HuH-7 (cell line): Measurements from ENCODE around the gene FLYWCH1.

Experiments
- DNase-seq: peaks from one replicate; pipeline ENCODE4 v3.0.0; 2011; ENCODE audit warnings: low spot score

The FLYWCH1 gene

DNA sequence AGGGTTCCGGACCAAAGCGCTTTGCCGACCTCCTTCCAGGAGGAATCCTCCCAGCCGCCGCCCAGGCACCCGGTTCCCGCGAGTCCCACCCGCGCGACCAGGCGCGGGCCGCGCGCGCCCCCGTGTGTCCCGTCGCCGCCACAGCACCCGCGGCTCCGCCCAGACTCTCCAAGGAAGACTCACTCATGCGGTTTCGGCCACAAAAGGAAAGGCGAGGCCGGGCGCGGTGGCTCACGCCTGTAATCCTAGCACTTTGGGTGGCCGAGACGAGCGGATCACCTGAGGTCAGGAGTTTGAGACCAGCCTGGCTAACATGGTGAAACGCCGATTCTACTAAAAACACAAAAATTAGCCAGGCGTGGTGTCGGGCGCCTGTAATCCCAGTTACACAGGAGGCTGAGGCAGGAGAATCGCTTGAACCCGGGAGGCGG is 72.0 kb downstream of the FLYWCH1 start:
- DNase-seq = peak; percentile 93

DNA sequence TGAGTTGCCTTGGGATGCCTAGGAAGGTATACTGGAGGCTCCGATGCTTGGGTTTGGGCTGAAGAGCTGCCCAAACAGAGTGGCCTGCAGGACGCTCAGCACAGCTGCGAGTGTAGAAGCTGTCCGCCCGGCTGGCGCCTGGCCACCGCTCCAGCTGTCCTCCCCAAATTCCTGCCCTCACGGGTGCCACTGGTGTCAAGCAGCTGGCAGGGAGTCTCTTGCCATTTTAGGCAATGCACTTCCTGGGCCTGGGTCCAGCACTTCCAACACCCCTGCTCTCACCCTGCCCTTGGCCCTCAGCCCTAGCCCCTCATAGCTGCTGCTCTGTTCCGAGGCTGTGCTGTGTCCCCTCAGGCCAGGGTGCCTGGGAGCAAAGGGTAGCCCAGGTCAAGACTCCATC is 73.7 kb downstream of the FLYWCH1 start:
- no peak for DNase-seq

DNA sequence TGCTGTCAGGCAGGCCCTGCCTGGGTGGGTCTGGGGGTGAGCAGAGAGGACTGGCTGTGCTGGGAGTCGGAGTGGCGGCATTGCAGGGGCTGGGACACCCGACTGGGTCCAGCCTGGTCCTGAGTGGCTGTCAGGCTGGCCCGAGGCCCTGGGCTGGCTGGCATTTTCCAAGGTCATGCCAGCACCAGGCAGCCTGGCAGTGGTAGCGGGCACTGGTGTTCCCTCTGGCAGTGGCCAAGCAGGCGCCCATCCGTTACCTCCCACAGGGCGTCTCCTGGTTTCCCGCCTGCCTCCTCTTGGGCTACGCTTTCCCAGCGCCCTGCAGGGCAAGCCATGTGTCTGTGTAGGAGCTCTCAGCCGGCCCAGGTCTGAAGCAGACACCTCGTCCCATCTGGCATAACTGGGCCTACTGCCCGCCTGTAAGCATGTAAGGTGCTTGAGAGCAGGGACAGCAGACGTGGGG is 74.2 kb downstream of the FLYWCH1 start:
- no peak for DNase-seq

DNA sequence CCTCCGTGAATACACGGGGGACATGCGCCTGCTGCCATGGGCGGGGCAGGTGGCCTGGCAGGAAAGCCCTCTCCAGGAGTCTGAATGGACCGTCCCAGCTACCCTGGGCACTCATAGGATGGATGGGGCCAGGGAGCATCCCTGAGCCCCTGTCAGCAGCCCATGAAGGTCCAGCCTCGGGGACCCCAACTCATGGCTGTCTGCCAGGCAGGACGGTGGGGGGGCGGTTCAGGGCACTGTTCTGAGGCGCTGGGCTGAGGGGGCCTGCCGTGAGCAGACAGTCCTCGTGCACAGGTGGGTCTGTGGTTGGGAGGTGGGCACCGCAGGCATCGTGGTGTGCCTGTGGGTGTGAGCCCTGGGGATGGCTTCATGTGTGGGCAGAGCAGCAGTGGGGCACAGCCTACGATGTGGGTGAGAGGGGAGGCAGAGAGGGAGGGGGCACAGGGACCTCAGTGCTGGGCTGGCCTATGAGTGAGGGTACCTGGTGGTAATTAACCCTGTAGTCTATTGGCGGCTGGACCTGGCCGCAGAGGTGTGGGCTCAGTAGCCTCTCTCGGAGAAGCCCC is 75.0 kb downstream of the FLYWCH1 start:
- DNase-seq = no peak

DNA sequence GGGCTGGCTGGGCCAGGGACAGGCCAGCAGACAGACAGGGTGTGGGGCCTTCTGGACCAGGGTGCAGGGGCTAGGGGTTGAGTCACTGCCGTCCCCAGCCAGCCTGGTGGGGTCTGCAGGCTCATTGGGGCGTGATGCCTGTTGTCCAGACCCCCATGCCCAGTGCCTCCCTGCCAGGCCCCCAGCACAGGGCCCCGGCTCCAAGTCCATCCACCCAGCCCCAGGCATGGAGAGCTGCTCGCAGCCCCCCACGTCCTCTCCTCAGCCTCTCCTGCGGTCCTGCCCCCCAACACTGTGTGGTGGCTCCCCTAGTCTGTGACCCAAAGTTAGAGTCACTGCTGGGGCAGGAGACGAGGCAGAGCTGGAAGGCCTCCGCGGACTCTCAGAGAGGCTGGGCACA is 75.6 kb downstream of the FLYWCH1 start:
- no peak for DNase-seq

DNA sequence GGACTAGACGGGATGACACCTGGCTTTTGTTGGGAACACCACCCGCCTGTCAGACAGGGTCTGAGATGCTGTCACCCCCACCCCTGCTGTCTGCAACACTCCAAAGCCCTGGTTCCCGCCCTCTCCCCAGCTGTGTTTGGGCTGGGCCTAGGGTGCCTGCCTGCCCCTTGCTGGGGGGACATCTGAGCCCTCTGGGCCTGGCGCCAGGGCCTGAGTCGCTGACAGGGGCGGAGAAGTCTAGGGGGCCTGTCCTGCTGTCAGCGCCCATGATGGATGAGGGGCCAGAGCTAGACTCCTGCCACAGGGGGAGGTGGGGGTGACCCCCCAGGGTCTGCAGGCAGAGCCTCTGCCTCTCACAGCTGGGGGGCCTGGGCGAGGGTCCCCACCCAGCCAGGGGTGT is 76.1 kb downstream of the FLYWCH1 start:
- DNase-seq = no peak

DNA sequence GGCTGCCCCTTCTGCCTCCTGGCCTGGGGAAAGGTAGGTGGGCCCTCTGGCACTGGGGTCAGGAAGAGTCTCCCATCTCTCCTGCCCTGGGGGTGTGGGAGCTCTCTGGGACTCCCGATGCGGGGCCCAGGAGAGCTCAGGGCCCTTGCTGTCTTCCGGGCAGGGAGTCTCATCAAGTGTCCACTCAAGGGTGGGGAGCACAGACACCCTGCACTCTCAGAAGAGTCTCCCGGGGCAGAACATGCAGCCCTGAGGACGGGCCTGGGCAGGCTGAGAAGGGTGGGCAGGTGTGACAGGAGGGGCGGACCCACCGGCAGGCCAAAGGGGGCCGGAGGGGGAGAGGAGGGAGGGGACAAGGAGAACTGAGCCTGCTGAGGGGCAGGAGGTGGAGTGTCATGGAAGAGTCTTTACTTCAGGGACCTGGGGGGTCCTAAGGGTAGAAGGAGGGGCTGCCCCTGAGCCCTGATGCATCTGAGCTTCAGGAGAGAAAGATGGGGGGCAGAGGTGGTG is 76.9 kb downstream of the FLYWCH1 start:
- no peak for DNase-seq

DNA sequence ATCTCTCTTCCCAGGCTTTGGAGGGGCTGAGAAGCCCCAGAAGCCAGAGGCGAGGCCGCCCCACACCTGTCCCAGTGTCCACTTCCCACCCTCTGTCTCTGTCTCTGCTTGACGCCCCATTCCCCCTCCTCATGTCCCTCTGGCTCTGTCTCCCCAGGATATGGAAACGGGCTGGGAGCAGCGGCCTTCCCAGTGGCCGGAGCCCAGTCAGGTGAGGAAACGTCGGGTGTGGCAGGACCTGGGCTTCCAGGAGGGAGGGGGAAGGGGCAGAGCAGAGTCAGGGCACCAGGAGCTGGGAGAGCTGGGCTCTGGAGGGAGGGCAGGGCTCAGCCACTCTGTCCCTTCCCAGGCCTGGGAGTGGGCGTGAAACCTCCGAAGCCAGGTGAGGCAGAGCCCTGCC is 79.2 kb downstream of the FLYWCH1 start:
- no peak for DNase-seq

DNA sequence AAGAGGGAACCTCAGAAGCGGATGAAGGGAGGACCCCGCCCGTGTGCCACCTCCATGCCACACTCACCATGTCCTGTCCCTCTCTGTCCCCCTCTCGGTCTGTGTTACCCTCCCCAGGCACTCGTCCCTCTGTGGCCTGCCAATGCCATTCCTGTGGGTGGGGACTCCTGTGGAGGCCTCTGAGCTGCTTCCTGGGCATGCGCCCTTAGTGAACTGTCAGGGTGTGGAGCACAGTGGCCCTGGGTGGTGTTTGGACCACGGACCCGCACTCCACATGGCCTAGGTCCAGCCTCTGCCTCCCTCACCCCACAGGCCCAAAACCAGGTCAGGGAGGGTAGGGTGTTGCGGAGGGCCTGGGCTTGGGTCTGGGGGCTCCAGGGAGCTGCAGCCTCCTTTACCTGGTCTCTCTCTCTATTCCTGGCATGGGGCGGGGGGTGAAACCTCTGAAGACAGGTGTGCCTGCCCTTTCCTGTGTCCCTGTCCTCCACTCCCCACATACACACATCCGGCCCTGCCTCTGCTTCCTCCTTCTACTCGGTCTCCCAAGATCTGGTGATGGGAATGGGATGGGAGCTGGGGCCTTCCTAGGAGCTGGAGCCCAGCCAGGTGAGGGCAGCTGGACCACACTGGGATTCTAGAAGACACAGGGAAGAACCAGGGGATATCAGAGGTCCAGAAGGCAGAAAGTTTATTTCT is 80.0 kb downstream of the FLYWCH1 start:
- no peak for DNase-seq

DNA sequence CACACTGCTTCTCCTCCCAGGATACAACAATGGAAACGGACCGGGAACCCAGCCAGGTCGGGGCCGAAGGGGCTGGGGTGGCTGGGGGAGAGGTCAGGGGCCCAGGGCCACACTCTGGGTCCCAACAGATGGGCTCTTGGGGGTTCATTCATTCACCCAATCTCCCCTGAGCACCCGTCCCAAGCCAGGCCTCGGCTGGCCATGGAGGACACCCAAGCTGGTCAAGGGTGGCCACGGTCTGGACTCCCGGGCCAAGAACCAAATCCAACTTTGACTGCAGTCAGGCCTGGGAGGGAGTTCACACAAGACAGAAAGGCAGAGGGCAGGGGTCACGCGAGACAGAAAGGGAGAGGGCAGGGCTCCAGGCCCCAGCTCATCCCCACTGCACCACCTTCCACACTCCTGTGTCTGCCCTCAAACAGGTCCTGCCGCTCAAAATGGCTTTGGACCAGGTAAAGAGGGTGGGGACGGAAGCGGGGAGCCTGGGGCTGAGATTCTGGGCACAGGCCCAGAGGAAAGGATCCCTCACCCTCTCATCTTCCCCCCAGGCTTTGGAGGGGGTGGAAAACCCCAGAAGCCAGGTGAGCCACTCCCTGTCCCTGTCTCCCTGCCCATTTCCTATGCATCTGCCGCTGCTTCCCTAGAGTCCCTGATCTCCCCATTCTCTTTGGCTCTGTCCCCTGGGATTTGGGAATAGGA is 80.8 kb downstream of the FLYWCH1 start:
- no peak for DNase-seq

DNA sequence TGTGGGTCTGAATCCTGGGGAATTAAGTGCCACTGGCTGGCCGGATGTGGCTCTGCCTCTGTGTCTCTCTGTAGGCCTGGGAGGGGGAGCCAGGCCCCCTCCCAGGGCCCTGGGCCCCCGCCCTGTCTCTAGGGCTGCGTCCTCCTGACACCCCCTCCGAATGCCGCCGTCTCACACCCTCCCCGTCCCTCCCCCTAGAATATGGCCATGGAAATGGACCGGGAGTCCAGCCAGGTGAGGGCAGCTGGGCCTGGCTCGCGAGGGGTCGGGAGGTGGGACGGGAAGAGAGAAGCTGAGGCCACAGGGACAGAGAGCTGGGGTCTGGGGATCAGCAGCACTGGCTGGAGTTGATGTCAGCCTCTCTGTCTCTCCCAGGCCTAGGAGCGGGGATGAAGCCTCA is 84.6 kb downstream of the FLYWCH1 start:
- DNase-seq = no peak

DNA sequence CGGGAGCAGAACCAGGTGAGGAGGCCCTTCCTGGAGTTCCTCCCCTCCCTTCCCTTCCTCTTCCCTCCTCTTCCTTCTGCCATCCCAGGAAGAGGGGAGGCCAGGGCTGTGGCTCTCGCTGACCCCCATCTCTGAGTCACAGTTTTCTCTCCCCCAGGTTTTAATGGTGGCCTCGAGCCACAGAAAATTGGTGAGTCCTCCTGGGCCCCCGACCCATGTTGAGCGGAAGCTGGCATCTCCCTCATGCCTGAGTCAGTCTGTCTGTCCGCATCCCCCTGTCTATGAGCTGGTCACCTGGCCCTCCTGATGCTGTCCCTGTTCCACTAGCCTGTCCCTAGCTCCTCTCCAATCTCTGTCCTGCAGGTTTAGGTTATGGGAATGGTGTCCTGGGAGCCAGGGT is 88.2 kb downstream of the FLYWCH1 start:
- DNase-seq = no peak

DNA sequence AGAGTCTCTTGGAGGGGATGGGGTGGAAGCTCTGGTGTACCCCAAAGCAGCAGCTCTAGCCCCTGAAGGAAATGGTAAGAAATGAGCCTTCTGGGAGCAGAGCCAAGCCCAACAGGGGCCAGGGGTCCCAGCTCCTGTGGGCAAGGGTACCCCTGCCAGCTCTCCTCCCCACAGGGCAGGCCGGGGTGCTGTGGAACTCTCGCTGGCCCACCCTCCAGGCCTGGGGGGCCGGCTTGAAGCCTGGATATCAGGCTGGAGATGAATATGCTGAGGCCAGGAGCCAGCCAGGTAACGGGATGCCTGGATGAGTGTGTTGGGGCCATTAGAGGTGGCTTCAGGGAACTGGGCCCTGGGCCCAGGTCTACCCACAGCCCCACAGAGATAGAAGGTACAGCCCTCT is 88.8 kb downstream of the FLYWCH1 start:
- DNase-seq = no peak
